Left forelimb (tissue), 1 donor: ENCODE results near the gene NAGPA.

Experiments used
- DNase-seq: peaks from one replicate; pipeline ENCODE4 v3.0.0-alpha.2; 2018; ENCODE audit warnings: low spot score

Gene NAGPA

DNA sequence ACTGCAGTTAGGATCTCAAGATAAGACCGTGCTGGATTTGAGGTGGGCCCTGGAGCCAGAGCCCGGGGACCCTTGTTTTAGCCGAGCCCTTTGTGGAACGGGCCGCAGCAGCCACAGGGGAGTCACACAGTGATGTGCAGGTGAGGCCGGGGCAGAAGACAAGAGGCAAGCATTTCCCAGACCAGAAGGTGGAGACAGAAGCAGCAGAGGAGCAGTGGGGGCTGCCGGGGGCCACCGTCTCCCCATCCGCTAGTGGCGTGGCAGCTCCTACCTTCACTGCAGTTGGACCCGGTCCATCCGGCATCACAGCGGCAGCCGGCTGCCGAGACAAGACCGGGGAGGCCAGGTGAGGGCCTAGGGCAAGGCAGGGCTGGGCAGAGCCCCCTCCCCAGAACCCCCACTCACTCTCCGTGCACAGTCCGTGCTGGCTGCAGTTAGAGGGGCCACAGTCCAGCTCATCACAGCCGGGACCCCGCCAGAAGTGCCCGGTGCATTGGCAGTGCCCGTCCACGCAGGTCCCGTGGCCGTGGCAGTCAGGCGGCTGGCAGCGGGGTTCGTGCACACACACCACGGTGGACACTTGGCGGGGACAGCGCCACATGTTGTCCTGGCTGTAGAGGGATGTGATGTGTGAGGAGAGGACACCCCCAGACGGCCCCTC, 6.0 kb downstream of the NAGPA start:
- DNase-seq, result no peak

DNA sequence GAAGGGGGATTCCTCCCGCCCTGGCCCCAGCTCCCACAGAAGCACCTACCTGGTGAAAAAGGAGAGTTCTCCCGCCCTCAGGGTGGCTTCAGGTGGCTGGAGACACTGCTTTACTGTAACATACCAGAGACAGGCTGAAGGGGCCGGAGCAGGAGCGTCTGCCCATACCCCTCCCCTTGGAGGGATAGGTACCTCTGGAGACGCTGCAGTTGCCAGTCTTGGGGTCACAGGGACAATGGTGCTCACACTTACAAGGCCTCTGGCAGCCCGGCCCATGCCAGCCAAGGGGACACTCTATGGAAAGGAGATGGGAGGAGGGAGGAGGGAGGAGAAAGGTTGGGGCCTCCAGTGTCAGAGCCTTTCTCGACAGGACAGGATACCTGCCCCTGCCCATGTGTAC, 6.6 kb downstream of the NAGPA start:
- no peak for DNase-seq

DNA sequence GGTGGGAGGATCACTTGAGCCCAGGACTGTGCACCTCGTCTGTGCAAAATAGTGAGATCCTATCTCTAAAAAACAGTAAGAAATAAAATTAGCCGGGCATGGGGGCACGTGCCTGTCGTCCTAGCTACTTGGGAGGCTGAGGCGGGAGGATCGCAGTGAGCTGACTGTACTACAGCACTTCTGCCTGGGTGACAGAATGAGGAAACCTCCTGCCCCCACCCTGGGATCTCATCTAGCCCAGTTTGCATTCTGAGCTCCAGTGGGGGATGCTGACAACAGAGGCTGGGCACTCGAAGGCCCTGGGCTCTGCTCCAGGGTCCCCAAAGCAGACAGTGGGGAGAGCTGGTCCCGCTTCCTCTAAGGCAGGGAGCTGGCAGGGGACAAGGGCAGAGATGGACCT, 7.1 kb downstream of the NAGPA start:
- no peak for DNase-seq

DNA sequence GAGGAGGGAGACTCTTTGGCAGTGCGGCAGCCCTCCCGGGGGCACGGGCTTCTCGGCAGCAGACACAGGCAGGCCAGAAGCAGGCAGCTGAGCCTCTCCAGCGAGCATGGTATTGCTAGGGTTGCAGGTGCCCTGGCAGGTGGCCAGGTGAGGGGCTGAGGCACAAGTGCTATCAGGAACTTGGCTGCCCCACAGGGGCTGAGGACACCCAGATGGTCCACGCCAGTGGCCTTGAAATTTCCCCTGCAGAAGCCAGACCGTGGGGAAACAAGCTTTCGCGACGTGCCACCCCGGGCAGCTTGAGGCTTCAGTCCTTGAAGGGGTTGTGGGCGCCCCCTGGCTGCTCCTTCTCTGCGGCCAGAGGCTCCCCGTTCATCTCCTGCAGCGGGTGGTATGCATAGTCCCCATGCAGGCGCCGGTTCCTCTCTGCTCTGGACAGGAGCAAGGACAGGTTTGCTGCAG, 8.5 kb downstream of the NAGPA start:
- no peak for DNase-seq

DNA sequence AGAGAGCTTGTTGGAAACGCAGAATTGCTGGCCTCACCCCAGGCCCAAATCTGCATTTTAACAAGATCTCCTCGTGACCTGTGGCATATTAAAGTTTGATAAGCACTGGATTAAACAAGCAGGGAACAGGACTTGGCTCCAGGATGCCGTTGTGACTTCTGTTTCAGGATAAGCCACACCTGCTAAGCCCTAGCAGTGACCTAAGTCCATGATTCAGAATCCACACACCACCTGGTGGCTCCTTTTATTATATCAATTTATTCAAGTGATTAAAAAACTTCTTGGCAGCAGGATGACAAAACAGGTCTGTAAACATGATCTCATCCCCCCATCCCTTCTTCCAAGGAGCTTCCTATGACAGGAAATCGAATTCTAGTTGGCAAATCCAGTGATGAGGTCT, 9.1 kb downstream of the NAGPA start:
- no peak for DNase-seq

DNA sequence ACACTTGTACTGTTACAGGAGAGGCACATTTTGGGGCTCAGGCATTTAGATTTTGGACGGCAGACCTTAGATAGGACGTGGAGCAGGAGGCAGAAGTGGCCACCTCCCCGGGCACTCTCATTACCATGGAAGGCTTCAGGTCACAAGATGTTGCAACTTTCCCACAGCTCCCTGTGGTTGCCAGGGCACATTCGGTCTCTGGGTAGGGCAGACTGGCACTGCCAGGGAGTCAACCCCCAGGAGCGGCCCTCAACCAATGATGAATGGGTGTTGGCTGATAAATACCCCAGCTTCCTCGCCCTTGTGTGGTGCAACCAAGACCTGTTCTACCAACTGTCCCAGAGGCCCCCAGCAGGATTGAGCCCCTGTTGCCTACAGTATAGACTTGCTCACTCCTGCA, 11.2 kb downstream of the NAGPA start:
- DNase-seq, result no peak

DNA sequence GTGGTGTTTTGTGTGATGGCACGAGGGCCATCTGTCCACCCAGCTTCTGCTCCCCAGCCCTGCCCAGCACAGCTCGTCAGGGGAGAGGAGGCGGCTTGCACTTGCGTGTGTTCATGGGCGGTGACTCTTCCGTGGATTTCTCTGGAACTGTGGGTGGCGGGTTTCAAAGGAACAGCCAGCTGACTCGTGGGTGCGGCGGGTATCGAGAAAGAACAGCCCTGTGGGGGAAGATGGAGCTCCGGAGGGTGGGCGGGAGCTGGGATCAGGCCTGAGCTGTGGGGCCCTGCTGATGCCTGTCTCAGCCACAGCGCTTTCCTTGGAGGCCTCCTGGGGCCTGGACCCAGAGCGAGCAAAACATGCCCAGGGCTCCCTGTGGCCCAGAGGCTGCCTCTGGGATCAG, 13.2 kb downstream of the NAGPA start:
- no peak for DNase-seq

DNA sequence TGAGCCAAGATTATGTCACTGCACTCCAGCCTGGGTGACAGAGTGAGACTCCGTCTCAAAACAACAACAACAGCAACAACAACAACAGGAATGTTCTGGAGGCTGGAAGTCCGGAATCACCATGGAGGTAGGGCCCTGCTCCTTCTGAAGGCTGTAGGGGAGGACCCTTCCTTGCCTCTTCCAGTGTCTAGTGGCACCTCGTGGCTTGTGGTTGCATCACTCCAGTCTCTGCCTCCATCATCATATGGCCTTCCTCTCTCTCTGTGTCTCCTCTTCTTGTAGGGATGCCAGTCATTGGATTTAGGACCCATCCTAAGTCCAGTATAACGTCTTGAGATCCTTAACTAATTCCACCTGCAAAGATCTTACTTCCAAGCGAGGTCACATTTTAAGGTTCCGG, 14.0 kb downstream of the NAGPA start:
- no peak for DNase-seq

DNA sequence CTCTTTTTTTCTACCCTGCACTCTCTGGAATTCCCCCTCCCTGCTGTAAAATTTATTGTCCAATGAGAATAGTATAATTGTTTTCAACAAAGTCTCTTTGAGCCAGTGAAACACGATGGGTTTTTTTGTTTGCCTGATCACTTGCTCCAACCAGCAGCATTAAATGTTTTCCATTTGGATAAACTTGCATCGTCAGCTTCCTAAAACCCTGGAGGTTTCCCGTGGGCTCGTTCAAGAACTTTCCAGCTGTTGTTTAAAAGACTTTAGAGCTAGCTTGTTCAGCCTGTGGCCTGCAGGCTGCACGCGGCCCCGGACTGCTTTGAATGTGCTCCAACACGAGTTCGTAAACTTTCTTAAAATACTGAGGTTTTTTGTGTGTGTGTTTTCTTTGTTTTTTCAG, 14.9 kb downstream of the NAGPA start:
- DNase-seq, result no peak

DNA sequence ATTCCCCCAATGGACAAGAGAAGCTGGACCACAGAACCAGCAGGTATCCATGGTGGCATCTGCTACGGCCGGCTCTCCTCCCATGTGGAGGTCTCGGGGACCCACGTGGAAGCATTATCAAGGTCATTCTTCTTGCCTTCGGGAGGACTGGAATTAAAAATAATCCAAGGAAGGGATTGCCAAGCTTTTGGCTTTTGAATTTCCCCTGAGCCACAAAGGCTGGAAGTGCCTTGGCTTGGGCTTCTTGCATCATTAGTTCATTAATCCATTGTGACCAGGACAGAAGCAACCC, 16.1 kb downstream of the NAGPA start:
- DNase-seq, result no peak

DNA sequence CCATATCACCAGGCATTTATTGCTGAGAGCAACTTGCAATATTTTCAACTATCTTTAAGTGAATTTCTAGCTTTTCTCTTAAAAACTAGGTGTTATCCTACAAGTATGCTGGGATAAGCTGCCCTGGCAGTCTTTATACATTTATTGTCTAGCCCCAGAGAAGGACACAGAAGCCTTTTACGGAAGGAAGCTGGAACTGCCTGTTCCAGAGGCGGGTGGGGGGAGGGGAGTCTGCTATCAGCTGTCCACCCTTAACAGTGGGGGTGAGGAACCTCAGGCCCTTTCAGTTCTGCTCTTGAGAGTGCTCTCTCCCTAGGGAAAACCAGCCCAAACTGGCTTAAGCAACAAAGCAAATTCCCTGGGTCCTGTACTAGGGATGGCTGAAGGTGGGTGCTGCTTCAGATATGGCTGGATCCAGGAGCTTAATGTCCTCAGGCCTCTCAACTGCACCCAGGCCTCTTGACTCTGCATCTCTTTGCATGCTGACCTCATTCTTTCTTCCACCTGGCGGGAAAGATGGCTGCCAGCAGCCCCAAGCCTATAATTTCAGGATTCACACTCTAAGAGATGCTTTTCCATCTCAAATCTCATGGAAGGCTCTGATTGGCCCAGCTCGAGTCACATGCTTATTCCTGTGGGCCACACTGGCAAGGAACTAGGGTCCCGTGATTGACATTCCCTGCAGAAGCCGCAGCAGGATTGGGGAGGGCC, 16.6 kb downstream of the NAGPA start:
- no peak for DNase-seq

DNA sequence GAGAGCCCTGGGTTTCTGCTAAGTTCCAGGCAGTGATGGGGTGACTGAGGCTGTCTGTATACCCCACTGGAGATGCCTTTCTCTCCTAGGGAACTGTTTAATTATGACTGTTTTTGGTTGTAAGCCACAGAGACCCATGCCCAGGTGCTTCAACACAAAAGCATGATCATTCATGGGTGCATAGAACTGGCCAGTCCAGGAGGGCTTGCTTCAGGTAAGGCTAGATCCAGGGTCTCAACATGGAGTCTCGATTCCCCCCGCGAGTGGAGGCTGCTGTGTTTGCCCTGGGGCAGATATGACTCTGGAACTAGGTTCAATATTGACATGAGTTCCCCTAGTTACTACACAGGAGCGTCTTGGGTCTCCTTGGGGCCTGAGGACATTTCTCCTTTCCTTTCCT, 17.8 kb downstream of the NAGPA start:
- no peak for DNase-seq

DNA sequence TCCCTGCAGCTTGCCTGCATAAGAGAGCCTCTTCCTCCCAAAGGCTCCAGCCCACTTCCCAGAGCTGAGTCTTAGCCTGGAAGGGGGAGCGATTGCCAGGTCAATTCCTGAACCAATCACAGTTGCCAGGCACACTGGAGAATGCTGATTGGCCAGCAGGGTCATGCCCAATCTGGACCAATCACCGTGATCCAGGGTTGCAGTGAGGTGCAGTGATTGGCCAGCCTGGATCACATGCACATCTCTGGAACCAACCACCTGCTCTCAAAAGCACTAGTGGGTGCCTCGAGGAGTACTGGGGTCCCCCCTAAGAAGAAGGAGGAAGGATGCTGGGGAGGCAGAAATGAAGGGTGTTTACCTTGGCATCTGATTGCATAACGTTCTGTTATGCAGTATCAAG, 18.4 kb downstream of the NAGPA start:
- DNase-seq, result no peak

DNA sequence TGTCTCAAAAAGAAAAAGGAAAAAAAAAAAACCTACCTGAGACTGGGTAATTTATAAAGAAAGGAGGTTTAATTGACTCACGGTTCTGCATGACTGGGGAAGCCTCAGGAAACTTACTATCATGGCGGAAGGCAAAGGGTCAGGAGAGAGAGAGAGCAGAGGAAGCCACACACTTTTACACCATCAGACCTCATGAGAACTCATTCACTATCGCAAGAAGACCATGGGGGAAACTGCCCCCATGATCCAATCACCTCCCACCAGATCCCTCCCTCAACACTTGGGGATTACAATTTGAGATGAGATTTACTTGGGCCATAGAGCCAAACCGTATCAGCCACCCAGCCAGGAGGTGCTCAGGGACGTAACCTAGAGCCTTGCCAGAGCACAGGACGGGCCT, 20.8 kb downstream of the NAGPA start:
- no peak for DNase-seq

DNA sequence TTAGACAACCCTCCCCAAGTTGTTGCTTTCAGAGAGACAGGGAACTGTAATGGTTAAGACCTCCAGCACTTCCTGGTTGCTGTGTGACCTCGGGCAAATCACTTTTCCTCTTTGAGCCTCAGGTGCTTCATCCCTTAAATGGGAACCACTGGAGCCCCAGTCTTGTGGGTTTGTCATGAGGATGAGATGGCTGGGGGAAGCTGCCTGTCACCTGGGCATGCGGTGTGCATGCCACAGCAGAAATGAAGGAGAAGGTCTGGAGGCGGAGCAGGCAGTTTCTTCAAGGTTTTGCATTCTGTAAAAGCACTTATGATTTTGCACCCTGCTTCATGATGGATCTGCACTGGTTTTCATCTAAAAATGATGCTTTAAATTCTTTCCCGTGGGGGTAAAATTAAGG, 22.1 kb downstream of the NAGPA start:
- DNase-seq, result no peak

DNA sequence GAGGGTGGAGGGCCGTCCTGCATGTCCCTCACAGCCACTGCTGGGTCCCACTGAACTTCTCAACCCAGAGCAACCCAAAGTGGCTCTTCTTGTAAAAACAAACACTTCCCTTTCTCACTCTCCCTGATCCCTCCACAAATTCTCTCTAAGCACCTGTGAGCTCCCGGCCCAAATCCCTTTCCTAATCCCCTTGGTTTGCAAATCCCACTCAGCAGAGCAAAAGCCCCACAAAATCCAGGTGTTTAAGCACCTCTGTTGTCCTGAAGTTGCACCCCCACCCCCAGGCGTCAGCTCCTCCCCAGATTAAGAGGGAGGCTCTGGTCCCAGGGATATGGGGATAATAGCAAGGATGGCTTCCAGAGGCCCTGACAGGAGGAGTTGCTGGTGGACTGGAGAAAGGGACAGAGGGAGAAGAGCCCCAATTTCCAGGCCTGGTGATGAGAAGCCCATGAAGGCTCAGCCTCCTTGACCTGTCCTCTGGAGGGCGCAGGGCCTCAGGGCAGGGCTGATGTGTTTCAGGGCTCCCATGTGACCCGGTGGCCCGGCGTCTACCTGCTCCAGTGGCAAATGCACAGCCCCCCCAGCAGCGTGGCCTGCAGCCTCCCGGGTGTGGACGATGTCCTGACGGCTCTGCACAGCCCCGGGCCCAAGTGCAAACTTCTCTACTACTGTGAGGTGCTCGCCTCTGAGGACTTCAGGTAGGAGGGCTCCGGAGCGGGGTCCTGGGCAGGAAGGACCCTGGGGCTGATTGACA, 23.0 kb downstream of the NAGPA start:
- no peak for DNase-seq

DNA sequence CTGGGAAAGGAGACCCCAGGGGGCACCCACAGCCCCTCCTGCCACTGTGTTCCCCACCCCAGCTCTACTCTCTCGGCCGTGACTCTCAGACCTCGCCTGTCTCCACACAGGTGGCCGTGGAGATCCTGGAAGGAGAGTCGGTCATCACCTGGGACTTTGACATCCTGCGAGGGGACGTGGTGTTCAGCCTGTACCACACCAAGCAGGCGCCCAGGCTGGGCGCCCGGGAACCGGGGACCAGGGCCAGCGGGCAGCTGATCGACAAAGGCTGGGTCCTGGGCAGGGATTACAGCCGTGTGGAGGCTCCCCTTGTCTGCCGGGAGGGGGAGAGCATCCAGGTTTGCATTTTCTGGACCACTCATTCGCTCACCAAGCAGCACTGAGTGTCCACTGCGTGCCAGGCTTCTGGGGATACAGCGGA, 25.4 kb downstream of the NAGPA start:
- no peak for DNase-seq

DNA sequence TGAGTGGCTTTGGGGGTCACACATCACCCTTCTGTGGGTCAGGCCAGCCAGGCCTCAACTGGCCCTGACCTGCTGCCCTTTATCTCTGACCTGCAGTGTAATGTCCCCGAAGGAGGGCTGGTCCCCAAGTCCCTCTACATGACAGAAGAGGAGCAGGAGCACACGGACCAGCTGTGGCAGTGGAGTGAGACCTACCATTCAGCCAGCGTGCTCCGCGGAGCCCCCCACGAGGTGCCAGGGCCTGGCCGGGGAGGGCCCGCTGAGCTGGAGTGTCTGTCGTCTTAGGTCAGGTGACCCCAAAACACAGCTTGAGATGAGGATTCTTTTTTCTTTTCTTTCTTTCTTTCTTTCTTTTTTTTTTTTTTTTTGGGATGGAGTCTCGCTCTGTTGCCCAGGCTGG, 26.5 kb downstream of the NAGPA start:
- no peak for DNase-seq

DNA sequence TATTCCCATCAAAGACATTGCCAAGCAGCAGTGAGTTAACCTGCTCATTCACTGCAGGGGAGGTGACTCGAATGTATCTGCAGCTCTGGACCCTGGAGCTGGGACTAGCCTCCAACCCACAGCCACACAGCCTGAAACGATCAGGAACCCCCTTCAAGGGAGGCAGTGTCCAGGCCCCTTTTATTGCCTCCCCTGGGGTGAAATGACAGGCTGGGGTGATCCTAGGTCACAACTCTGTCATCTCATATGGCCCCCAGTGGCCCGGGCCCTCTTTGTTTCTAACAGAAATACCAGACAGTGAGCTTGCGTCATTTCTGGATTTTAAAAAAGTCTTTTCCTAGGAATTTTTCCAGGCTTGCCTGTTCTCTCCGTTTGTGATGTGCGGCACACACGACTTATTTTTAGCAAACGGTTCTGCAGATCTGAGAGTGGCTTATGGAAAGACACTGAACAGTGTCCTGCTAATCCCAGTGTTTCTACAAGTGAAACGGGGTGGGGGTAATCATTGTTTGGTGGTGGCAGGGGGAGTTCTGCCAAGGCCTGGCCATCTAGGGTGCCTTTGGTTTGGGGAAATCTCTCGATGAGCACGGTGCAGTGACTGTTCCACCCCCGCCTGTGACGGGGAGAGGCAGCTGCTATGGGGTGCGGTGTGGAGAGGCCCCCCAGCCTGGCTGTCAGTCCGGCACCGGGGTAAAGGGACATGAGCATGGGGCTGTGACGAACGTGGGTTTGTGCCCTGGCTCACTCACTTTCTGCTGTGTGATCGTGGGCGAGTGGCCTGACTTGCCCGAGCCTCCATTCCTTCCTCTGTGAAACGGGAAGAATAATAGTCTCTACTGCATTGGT, 27.2 kb downstream of the NAGPA start:
- DNase-seq, result no peak

DNA sequence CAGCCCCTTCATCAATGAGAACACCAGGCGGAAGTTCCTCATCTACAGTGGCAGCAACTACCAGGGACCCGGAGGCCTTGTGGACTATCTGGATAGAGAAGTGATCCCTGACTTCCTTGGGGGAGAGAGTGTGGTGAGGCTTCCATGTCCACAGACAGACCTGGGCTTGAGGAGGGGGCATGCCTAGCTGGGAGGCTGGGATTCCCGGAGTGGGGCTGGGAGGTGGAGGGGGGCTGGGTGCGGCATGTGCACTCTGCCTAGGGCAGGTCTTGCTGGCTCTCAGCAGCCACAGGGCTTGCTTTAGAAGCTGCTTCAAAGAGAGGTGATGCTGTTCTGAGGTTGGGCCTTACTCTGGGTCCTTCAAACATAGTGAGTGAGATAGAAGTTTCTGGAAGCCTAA, 27.8 kb downstream of the NAGPA start:
- no peak for DNase-seq

DNA sequence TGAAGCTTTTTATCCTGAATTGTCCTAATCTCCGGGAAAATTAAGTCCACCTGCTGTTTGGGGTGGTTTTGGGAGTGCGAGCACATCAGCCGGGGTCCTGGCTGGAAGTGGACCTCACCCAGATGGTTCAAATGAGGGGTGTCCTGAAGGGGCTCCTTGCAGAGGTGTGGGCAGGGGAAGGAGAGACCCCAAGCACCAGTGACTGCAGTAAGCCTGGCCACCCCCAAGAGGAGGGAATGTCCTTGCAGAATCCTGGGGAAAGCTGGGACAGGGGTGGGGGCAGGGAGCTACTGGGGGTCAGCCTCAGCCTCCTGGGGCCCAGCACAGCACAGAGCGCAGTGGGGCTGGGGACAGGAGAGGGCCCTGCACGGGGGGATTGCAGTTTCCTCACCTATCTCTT, 29.4 kb downstream of the NAGPA start:
- no peak for DNase-seq

DNA sequence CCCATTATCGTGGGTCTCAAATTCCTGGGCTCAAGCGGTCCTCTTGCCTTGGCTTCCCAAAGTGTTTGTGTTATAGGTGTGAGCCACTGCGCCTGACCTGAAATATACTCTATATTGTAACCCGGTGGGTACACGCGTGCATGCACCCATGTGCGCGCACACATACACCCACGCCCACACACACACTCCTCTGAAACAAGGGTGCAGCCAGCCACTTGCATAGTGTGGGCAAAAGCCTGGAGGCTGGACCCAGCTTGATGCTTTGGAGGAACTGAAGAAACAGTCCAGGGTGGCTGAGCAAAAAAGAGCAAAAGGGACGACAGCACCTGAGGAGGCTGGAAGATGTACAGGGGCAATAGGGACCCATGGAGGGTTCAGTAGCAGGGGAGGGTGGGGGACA, 29.9 kb downstream of the NAGPA start:
- no peak for DNase-seq

DNA sequence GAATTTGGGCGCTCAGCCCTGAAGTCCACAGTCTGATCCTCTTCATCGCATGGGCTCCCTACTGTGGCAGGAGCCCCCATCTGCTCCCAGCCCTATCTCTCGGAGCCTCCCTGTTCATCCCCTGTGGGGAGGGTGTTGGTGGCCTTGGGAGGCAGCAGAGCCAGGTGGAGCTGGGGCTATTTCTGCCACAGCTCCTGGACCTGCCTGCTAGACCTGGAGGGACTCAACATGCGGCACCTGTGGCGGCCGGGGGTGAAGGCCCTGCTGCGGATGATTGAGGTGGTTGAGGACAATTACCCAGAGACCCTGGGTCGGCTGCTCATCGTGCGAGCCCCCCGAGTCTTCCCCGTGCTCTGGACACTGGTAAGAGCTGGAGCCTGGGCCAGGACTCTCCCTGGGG, 30.5 kb downstream of the NAGPA start:
- DNase-seq, result no peak
